Fibroblast of skin of back (primary cell): ENCODE measurements around the gene SPNS1.
"Not testable (repeated sequence)": the region's sequence is repeated elsewhere in the genome, so short reads cannot be mapped to it uniquely, and the experiment has no call there.

ENCODE experiments used
- DNase-seq: peaks from one replicate; pipeline ENCODE4 v3.0.0-alpha.2; 2013

Gene SPNS1

DNA sequence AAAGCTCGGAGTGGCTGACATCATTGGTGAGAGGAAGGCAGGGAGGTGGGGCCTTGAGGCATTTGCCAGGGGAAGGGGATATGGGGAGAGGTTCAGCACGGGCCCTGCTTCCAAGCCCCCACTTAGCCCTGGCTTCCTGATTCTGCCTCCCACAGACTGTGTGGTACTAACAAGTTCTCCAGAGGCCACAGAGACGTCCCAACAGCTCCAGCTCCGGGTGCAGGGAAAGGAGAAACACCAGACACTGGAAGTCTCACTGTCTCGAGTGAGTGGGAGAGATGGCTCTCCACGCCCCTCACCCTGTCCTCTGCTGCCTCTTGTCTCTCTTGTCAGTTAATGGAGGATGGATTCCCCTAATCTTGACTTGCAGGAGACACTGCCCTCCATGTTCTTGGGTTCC, 15.7 kb upstream of the SPNS1 start:
- no peak for DNase-seq

DNA sequence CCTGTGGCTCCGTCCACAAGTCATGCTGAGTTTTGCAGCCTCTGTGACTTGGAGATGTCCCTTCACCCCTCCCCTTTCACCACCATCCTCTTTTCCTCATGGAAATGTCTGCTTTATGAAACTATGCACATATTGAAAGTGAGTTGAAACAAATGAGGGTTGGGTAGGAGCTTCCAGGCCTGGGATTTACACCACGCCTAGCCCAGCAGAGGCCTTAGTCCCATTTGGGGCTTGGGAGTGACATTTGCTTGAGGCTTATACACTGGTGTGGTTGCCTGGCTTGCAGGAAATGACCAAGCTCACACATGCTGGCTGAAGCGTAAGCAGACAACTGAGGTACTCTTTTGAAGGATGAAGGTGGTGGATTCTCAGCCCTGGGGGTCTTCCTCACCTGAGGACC, 10.5 kb upstream of the SPNS1 start:
- DNase-seq: no peak

DNA sequence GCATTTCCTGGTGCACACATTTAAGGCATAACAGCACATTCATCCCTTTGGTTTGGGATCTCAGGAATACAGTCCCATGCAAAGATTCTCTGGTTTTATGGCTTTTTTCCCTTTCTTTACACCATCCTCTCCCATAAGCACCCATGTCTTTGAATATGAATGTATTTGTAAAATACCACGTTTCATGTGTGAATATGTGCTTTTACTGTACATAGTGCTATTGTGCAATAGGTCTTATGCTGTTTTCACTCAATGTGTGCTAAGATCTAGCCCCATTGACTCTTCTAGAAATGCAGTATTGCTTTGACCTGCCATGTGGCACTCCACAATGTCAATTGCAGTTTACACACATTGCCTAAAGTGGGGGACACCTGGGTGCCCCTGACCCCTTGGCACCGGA, 10.1 kb upstream of the SPNS1 start:
- no peak for DNase-seq

GRCh38 chr16:28967156-28967555, 7.4 kb upstream of the SPNS1 start:
- no peak for DNase-seq

DNA sequence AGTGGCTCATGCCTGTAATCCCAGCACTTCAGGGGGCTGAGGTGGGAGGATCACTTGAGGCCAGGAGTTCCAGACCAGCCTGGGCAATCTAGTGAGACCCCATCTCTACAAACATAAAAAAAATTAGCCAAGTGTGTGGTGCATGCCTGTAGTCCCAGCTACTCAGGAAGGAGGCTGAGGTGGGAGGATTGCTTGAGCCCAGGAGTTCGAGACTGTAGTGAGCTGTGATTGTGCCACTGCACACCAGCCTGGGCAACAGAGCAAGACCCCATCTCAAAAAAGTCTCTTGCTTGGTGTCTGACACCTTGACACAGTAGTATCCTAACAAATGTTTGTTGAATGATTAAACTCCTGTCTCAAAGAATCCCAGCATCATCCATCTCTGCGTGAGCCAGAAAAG, 4.9 kb upstream of the SPNS1 start:
- DNase-seq: not testable (repeated sequence)

GRCh38 chr16:28974007-28974436, 556 bp upstream of the SPNS1 start:
- DNase-seq: peak; percentile 72

- no peak for DNase-seq
Observed at GRCh38 chr16:28975158-28975599, 601 bp downstream of the SPNS1 start.

DNA sequence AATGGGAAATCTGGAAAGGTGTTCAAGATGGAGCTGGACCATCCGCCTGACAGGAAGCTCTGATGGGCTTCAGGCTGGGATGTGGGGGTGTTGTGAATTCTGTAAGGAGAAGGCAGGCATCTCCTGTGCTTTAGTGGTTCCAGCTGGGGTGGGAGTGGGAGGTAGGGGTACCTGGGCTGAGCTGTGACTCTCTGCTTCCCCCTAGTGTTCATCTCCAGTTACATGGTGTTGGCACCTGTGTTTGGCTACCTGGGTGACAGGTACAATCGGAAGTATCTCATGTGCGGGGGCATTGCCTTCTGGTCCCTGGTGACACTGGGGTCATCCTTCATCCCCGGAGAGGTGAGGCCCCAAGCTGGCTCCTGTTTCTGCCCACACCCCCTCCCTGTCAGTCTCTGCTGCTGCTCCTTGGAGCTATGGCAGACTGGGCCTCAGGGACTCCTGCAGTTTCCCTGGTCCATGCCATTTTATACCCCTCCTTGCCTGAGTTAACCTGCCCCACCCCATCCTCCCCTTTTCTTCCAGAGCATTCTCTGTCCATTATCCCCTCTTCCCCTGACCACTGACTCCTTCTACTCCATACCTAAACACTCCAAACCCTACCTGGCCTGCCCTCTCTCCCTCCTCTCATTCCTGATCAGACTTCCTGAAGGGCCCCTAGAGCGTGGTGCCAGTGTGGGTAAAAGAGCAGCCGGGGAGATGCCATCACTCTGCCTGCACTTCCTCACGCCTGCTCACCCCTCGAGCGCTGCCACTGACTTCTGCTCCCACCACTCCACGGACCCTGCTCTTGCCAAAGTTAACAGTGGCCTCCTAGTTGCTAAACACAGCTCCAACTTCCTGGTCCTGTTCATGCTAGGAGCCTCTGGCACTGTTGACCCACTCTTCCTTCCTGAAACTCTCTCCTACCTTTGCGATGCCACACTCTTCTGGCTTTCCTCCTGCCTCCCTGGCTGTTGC, 3.4 kb downstream of the SPNS1 start:
- no peak for DNase-seq

DNA sequence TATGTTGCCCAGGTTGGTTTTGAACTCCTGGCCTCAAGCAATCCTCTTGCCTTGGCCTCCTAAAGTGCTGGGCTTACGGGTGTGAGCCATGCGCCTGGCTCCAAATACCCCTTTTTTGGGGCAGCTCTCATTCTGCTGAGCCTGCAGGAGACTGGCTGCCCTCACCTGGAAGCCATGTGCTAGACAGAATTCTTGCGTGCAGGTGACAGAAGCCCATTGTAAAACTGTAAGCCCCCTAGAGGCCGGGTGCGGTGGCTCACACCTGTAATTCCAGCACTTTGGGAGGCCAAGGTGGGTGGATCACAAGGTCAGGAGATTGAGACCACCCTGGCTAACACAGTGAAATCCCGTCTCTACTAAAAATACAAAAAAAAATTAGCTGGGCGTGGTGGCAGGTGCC, 5.8 kb downstream of the SPNS1 start:
- not testable (repeated sequence) for DNase-seq

DNA sequence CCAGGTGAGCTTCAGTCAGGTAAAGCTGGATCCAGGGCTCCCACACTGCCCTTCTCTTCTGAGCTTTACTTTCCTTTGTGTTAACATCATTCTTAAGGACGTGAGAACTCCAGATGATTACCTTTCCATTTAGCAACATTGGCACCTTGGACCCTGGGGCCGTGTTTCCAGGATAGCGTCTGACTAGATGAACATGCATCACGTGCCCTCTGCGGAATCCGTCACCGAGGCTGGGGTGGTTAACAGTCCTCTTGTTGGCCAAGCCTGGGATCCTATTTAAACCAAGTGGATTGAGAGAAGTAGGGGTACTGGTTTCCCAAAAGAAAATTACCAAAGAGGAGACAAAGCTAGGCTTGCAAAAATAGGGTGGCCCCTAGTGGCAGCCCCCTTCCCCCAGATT, 6.4 kb downstream of the SPNS1 start:
- no peak for DNase-seq

GRCh38 chr16:28981517-28981916, 6.9 kb downstream of the SPNS1 start:
- peak; percentile 3 for DNase-seq

- no peak for DNase-seq
Observed at GRCh38 chr16:28982418-28982817, 7.8 kb downstream of the SPNS1 start.

DNA sequence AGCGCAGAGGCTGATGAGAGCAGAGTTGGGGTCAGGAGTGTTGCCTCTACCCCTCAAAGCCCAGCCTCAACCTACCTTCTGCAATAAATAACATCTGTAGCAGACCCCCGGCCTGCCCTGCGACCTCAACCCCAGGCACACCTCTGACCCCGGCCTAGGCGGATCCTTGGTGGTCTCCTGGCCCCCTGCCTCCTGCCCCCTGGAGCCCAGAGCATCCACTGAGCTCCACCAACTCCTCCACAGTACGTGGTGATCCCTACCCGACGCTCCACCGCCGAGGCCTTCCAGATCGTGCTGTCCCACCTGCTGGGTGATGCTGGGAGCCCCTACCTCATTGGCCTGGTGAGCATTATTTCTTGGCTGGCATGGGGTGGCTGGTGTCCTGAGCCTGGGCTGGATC, 8.4 kb downstream of the SPNS1 start:
- DNase-seq: no peak

GRCh38 chr16:28983644-28984043, 9.1 kb downstream of the SPNS1 start:
- no peak for DNase-seq

DNA sequence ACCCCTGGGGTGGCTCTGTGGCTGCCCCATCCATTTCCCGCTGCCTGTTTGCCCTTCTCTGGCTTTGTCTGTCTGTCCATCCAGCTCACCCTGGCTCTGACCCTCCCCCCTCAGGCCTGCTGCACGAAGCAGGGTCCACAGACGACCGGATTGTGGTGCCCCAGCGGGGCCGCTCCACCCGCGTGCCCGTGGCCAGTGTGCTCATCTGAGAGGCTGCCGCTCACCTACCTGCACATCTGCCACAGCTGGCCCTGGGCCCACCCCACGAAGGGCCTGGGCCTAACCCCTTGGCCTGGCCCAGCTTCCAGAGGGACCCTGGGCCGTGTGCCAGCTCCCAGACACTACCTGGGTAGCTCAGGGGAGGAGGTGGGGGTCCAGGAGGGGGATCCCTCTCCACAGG, 9.5 kb downstream of the SPNS1 start:
- DNase-seq: no peak

DNA sequence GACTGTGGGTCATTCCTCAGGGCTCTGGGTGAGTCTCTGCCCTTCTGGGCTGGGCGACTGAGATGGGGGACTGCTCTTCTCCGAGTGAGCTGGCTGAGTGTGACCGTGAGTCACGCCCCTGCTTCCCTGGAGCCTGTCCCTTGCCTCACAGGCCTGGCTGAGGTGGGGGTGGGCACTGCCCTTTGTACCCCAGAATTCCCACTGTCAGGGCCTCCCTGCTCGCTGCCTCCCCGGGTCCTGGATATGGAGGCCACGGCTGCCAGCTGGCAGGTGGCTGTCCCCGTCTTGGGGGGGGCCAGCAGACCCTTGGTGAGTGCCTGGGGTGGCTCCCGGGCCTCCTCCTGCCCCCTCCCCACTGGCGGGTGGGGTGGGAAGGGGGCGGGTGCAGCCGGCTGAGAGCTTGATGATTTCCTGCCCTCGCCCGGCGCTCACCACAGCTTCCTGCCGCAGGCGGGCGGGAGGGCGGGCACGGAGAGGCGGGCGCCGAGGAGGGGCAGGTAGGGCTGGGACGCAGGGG, 10.1 kb downstream of the SPNS1 start, which contains the start of gene LAT:
Gene LAT, plus strand, starts transcription at position 434 of the 517 bp plus-strand sequence. CDS start 366 bp downstream, outside the sequence.
- DNase-seq: no peak

GRCh38 chr16:28985211-28986041, 10.8 kb downstream of the SPNS1 start:
- no peak for DNase-seq

- DNase-seq: no peak
Observed at GRCh38 chr16:28986046-28986445, 11.5 kb downstream of the SPNS1 start.

GRCh38 chr16:28986492-28986891, 11.9 kb downstream of the SPNS1 start:
- no peak for DNase-seq

- no peak for DNase-seq
Observed at GRCh38 chr16:28987170-28987853, 12.7 kb downstream of the SPNS1 start.

DNA sequence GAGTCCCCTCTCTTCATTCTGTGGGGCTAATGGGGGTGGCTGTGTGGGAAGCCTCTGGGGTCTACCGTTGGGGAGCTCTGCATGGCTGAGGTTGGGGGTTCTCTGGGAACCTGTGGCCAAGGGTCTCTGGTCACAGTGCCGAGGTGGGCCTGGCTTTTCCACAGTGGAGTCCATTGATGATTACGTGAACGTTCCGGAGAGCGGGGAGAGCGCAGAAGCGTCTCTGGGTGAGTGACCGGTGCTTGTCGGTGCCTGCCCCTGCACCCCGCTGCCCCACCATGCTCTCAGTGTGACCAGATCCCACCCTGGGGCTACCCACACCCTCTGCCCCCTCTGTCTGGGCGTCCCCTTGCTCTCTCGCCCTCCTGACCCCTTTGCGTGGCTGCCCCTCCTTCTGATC, 14.8 kb downstream of the SPNS1 start:
- DNase-seq: no peak

DNA sequence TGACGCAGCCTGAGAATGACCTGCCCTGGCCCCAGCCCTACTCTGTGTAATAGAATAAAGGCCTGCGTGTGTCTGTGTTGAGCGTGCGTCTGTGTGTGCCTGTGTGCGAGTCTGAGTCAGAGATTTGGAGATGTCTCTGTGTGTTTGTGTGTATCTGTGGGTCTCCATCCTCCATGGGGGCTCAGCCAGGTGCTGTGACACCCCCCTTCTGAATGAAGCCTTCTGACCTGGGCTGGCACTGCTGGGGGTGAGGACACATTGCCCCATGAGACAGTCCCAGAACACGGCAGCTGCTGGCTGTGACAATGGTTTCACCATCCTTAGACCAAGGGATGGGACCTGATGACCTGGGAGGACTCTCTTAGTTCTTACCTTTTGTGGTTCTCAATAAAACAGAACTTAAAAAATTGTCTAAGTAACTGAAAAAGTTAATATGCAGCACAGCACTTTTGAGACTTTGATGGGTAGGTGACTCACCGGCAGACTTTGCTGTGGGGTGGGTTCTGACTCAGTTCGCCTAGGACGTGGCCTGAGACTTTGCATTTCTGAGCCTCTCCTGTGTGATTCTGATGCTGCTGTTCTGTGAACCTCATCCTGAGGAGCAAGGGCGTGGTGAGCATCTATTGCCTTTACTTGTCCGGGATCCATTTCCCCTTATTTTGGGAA, 15.9 kb downstream of the SPNS1 start:
- no peak for DNase-seq
